HG02970 (cell line): Measurements from ENCODE around the gene SAMD1.

Source experiments
- ATAC-seq: cut with Tn5 transposase; IDR thresholded peaks from one replicate; pipeline ENCODE4 v1.9.1; 2021; ENCODE audit warnings: mild to moderate bottlenecking, moderate library complexity, moderate number of reproducible peaks; ENCODE audit not compliant: unreplicated experiment, low FRiP score

SAMD1 gene

GRCh38 chr19:14090509-14091080 lies at the start of gene SAMD1:
Gene SAMD1, minus strand, starts transcription at chr19:14090751.
- ATAC-seq: peak; percentile 38

- ATAC-seq: no peak
Observed at GRCh38 chr19:14139944-14140343, 49.4 kb upstream of the SAMD1 start.

- no peak for ATAC-seq
Observed at GRCh38 chr19:14138576-14139265, 48.2 kb upstream of the SAMD1 start.

GRCh38 chr19:14136509-14137281 lies 46.1 kb upstream of the SAMD1 start, which contains the start of gene ASF1B:
Gene ASF1B, minus strand, starts transcription at chr19:14136589. Its CDS starts 133 bp downstream, at chr19:14136456.
- ATAC-seq: peak; percentile 87

GRCh38 chr19:14135985-14136508 lies 45.5 kb upstream of the SAMD1 start:
- ATAC-seq: no peak

GRCh38 chr19:14135355-14135754 lies 44.8 kb upstream of the SAMD1 start:
- no peak for ATAC-seq

GRCh38 chr19:14127929-14128509 lies 37.5 kb upstream of the SAMD1 start:
- ATAC-seq: no peak

- no peak for ATAC-seq
Observed at GRCh38 chr19:14127176-14127575, 36.6 kb upstream of the SAMD1 start.

- no peak for ATAC-seq
Observed at GRCh38 chr19:14122924-14123323, 32.4 kb upstream of the SAMD1 start.

- ATAC-seq: no peak
Observed at GRCh38 chr19:14120497-14120780, 29.9 kb upstream of the SAMD1 start.

GRCh38 chr19:14119644-14120496 lies 29.3 kb upstream of the SAMD1 start:
- no peak for ATAC-seq

GRCh38 chr19:14119146-14119545 lies 28.6 kb upstream of the SAMD1 start:
- no peak for ATAC-seq

- no peak for ATAC-seq
Observed at GRCh38 chr19:14118165-14119051, 27.9 kb upstream of the SAMD1 start.

- peak; percentile 95 for ATAC-seq
Observed at GRCh38 chr19:14117668-14118164, 27.2 kb upstream of the SAMD1 start, which contains the start of gene PRKACA. Gene PRKACA, minus strand, starts transcription at chr19:14117762. Its CDS starts 215 bp downstream, at chr19:14117547.

- no peak for ATAC-seq
Observed at GRCh38 chr19:14116918-14117578, 26.5 kb upstream of the SAMD1 start.

- no peak for ATAC-seq
Observed at GRCh38 chr19:14116525-14116917, 26.0 kb upstream of the SAMD1 start.

- ATAC-seq: no peak
Observed at GRCh38 chr19:14115756-14116155, 25.2 kb upstream of the SAMD1 start.

GRCh38 chr19:14114854-14115253 lies 24.3 kb upstream of the SAMD1 start:
- ATAC-seq: no peak
